Measurements from ENCODE around the gene TGIF2. TPM values are rescaled to one million over a fixed set of nuclear protein-coding genes. Genes with fewer than 3 reads are reported as not detected.

The TGIF2 gene
- total and polyA plus RNA-seq, 9 of the 15 experiments (the other 6 are each of a cell fraction or from before 2014, with no cell fraction given): 6.8 to 27.8 (median 15.7) TPM

GRCh38 chr20:36606158-36607066 is 33.0 kb downstream of the TGIF2 start (continued):
- no peak for TF ChIP-seq FOXM1 (IDR thresholded peaks at IDR 0.05; ENCODE audit: low read depth)
- no peak for TF ChIP-seq FOXM1 (CRISPR knock-in tag; IDR thresholded peaks at IDR 0.05; ENCODE audit: low read depth)
- no peak for TF ChIP-seq HLTF (IDR thresholded peaks at IDR 0.05)
- no peak for TF ChIP-seq FOXJ2 (tag; IDR thresholded peaks at IDR 0.05)
- TF ChIP-seq ZFPM2 (CRISPR knock-in tag; IDR thresholded peaks at IDR 0.05): no peak
- TF ChIP-seq HDAC1 (IDR thresholded peaks at IDR 0.05): no peak; a peak in 1 of 4 replicates
- no peak for TF ChIP-seq PHF21A (IDR thresholded peaks at IDR 0.05; ENCODE audit: borderline replicate concordance, low read depth)
- no peak for TF ChIP-seq FUS (optimal IDR thresholded peaks at IDR 0.05; ENCODE audit: low read depth, low read length)
- no peak for TF ChIP-seq POLR2B (IDR thresholded peaks at IDR 0.05; ENCODE audit: low read depth, partially characterized antibody)
- TF ChIP-seq ZNF76 (CRISPR knock-in tag; IDR thresholded peaks at IDR 0.05; ENCODE audit: borderline replicate concordance): no peak
- TF ChIP-seq KDM5B (IDR thresholded peaks at IDR 0.05; ENCODE audit: insufficient replicate concordance, low read depth, low read length): no peak
- no peak for TF ChIP-seq OTX1 (CRISPR knock-in tag; IDR thresholded peaks at IDR 0.05)
- no peak for TF ChIP-seq KLF1 (tag; IDR thresholded peaks at IDR 0.05)
- no peak for TF ChIP-seq THAP12 (CRISPR knock-in tag; IDR thresholded peaks at IDR 0.05)
- TF ChIP-seq NR1H2 (CRISPR knock-in tag; IDR thresholded peaks at IDR 0.05): no peak
- no peak for TF ChIP-seq E2F8 (IDR thresholded peaks at IDR 0.05; ENCODE audit: low read depth, partially characterized antibody)
- TF ChIP-seq CEBPG (CRISPR knock-in tag; IDR thresholded peaks at IDR 0.05): no peak
- TF ChIP-seq CEBPG (tag; conservative IDR thresholded peaks at IDR 0.05 in 1 of 2, IDR thresholded peaks at IDR 0.05 in 1 of 2): no peak
- 0 out of 2 replicates have a peak, but pooled peaks have one; percentile 13 for TF ChIP-seq CBFA2T3 (IDR thresholded peaks at IDR 0.05)
- TF ChIP-seq CCNT2 (IDR thresholded peaks at IDR 0.05; ENCODE audit: borderline replicate concordance, extremely low read depth, insufficient read length, low read depth, low read length): no peak
- no peak for TF ChIP-seq IRF2 (CRISPR knock-in tag; IDR thresholded peaks at IDR 0.05)
- peak; percentile 64; the same call in 1 of the 2 replicates for TF ChIP-seq BACH1 (tag; IDR thresholded peaks at IDR 0.05)
- TF ChIP-seq ZNF280A (IDR thresholded peaks at IDR 0.05; ENCODE audit: low read depth, partially characterized antibody): no peak

Data from K562 (cell line).